GM12873 (cell line): Measurements from ENCODE around the gene NMU.

Source experiments
- TF ChIP-seq, protein P1 (sequence below): IDR thresholded peaks from 2 replicates; pipeline ENCODE4 v1.5.1; 2012; ENCODE audit warnings: low read depth, mild to moderate bottlenecking, moderate library complexity, low read length, control low read depth; ENCODE audit not compliant: insufficient read depth; ENCODE audit errors: missing control alignments

NMU gene

DNA sequence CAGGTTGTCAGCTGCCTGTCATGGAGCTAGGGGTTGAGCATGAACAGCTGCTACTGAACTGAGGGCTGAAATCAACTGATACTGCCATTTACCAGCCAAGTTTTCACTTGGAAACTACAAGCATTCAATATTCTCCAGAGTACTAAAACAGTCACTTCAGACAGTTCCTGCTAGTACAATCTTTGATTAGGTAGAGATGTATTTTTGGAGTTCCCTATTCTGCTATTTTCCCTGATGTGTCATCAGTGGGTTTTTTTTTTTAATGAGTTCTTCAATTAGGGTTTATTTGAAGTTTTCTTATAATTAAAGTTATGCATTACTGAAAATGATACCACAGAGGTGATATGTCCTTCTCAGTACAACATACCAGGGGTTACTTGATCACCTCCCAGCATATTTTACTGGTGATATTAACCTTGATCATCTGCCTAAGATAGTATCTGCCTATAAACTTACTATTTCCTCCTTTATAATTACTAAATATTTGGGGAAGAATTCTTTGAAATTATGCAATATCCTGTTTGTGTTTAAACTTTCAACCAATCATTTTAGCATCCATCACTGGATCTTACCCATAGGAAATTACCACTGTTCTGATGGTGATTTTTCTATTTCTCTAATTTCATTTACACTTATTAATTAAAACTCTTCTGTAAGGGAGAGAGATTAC is 57.6 kb downstream of the NMU start:
- TF ChIP-seq, protein P1, sequence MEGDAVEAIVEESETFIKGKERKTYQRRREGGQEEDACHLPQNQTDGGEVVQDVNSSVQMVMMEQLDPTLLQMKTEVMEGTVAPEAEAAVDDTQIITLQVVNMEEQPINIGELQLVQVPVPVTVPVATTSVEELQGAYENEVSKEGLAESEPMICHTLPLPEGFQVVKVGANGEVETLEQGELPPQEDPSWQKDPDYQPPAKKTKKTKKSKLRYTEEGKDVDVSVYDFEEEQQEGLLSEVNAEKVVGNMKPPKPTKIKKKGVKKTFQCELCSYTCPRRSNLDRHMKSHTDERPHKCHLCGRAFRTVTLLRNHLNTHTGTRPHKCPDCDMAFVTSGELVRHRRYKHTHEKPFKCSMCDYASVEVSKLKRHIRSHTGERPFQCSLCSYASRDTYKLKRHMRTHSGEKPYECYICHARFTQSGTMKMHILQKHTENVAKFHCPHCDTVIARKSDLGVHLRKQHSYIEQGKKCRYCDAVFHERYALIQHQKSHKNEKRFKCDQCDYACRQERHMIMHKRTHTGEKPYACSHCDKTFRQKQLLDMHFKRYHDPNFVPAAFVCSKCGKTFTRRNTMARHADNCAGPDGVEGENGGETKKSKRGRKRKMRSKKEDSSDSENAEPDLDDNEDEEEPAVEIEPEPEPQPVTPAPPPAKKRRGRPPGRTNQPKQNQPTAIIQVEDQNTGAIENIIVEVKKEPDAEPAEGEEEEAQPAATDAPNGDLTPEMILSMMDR = no peak

DNA sequence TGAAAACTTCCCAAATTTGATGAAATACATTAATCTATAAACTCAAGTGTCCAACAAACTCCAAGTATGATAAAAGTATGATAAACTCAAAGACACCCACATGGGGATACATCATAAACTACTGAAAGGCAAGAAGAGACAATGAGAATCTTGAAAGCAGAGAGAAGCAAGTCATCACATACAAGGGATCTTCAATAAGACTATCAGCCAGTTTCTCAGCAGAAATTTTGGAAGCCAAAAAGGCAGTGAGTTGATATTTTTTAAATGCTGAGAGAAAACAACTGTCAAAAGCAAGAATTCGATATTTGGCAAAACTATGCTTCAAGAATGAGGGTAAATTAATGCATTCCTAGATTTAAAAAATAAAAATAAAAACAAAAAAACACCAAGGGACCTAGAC is 60.6 kb downstream of the NMU start:
- TF ChIP-seq, protein P1 = no peak

DNA sequence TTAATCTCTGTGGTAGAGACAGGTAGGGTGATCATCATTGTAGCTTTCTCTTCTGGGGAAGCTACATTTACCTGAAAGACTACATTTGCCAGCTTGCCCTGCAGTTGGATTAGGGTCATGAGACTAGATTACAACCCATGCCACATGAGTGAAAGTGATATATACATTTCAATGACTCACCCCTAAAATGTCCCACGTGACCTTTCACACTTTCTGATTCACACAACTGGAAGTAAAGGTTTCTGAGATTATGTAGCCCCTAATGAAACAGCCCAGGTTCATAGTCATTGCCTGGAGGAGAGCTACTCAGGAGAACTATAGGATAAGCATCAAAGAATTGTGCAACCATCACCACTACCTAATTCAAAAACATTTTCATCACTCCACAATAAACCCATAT is 61.8 kb downstream of the NMU start:
- TF ChIP-seq, protein P1 = no peak

DNA sequence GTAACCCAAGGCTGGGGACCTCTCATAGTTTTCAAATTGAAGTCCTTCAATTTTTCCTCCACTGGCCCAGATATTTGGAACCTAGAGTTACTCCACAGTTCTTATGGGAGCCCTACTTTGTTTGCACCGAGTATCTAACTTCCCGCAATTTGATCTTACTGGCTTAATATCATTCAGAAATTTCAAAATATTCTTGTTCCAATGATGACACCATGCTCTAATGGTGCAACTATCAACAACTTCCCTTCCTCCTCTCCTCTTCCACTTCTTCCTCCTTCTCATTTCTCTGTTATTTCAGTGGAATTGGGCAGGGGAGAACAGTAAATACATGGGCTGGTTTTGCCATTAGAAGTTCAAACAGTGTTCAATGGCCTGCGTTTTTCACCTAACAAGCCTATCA is 64.3 kb downstream of the NMU start:
- TF ChIP-seq, protein P1 = no peak

DNA sequence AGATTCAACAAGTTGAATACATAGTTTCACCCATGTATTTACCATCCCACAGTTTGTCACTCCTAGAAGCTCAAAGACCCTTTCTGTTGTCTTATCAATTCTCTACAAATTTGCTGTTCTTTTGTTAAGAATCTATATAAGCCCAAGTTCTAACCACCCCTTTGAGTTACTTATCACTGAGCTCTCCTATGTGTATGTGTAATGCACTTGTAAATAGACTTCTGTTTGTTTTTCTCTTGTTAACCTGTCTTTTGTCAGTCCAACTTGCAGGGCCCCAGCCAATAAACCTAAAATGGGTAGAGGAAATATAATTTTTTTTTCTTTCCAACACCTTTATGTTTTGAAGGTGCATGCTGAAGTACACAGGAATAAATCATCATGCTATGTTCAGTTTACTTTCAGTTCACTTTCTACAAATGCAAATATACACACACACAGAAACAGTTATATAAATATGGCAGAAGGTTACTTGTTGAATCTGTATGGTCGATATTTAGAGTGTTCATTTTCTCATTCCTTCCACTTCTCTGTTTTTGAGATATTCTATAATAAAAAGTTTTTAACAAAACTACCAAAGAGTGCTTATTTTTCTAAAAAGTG is 67.1 kb downstream of the NMU start:
- TF ChIP-seq, protein P1 = no peak

DNA sequence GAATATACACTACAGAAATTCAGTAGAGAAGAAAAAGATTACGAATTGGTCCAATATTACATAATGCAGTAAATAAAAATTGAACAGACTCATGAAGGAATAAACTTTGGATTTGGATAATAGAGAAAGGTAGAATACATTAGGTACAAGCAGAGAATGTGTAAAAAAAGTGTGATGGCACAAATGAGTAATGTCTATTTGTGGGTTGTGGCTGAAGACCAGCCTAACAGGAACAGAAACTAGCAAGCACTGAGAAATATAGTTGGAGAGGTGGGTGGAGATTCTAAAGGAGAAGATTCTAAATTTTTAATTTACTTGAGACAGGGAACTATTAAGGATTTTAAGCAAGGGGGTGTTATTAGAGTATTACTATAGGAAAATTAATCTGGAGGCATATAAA is 74.2 kb downstream of the NMU start:
- TF ChIP-seq, protein P1 = no peak

DNA sequence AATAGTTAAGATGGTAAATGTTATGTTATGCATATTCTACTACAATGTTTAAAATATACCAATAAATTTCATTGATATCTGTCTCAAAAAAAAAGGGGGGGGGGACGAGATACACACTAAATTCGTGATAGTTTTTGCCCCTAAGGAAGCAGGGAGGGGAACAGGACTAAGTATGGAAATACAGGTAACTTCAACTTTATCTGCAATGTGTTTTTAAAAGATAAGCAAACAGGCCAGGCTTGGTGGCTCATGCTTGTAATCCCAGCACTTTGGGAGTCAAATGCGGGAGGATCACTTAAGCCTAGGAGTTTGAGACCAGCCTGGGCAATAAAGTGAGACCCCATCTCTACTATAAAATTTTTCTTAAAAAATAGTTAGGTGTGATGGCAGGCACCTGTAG is 76.0 kb downstream of the NMU start:
- TF ChIP-seq, protein P1 = no peak
